ENCODE data around the gene SDK1.

DNA sequence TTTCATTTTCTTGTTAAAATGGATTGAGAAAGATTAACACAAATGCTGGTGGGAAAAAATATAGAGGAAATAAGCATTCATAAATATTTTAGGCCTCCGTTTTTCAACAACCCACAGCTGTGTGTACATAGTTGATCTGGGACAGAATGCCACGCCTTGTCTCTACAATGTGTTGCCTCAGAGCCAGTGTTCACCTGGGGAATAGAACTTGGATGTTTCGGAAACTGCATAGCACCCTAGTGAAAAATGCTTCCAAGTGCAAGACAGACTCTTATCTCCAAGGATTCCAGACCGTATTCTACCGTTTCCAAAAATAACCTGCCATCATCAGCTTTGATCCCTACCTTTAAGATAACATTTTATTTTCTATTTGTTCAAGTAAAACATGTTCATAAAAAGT lies 260.9 kb downstream of the SDK1 start:
- no peak for TF ChIP-seq POLR2A (IDR thresholded peaks at IDR 0.05)
- TF ChIP-seq, protein P1, sequence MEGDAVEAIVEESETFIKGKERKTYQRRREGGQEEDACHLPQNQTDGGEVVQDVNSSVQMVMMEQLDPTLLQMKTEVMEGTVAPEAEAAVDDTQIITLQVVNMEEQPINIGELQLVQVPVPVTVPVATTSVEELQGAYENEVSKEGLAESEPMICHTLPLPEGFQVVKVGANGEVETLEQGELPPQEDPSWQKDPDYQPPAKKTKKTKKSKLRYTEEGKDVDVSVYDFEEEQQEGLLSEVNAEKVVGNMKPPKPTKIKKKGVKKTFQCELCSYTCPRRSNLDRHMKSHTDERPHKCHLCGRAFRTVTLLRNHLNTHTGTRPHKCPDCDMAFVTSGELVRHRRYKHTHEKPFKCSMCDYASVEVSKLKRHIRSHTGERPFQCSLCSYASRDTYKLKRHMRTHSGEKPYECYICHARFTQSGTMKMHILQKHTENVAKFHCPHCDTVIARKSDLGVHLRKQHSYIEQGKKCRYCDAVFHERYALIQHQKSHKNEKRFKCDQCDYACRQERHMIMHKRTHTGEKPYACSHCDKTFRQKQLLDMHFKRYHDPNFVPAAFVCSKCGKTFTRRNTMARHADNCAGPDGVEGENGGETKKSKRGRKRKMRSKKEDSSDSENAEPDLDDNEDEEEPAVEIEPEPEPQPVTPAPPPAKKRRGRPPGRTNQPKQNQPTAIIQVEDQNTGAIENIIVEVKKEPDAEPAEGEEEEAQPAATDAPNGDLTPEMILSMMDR (IDR thresholded peaks at IDR 0.05): no peak
